ENCODE results near the gene RTTN. TPM values are rescaled to one million over a fixed set of nuclear protein-coding genes. Genes with fewer than 3 reads are reported as not detected.
A peak's percentile ranks its signal among the peaks of the same experiment; 100 is the strongest.
"Not testable (repeated sequence)": the region's sequence is repeated elsewhere in the genome, so short reads cannot be mapped to it uniquely, and the experiment has no call there.

Gene RTTN
- 15.8 TPM for total RNA-seq (ENCODE audit: unreplicated experiment)
- long read RNA-seq, partial matches to known transcripts = 0 of 1 reads
- long read RNA-seq, other reads (novel, unspliced or antisense) = 1 of 1 reads

GRCh38 chr18:70205421-70206397 is at the start of gene RTTN:
TSS of gene RTTN (minus strand) at chr18:70205687. CDS start at chr18:70205658, 29 bp downstream.
- no peaks in the 10 kb centered on the region for H3K36me3 Mint-ChIP-seq (ENCODE audit: low read depth, unreplicated experiment)
- H3K27ac Mint-ChIP-seq (ENCODE audit: unreplicated experiment) = peak within 1 kb of the TSS; percentile 97
- no peaks in the 10 kb centered on the region for H3K9me3 Mint-ChIP-seq (ENCODE audit: unreplicated experiment)
- H3K4me3 Mint-ChIP-seq (ENCODE audit: unreplicated experiment) = peak within 1 kb of the TSS; percentile 98
- peak; percentile 94 for DNase-seq (ENCODE audit: low spot score)
- no peak for TF ChIP-seq CTCF (IDR thresholded peaks at IDR 0.05; ENCODE audit: unreplicated experiment)
- H3K27me3 Mint-ChIP-seq (ENCODE audit: unreplicated experiment) = no peaks in the 10 kb centered on the region
- H3K4me1 Mint-ChIP-seq (ENCODE audit: unreplicated experiment) = peaks cover 10% of the 10 kb centered on the region

- no peak for DNase-seq (ENCODE audit: low spot score)
- no peak for TF ChIP-seq CTCF (IDR thresholded peaks at IDR 0.05; ENCODE audit: unreplicated experiment)
- H3K36me3 Mint-ChIP-seq (ENCODE audit: low read depth, unreplicated experiment) = no peaks in the 10 kb centered on the region
- no peaks in the 10 kb centered on the region for H3K9me3 Mint-ChIP-seq (ENCODE audit: unreplicated experiment)
- no peak overlapping the region for H3K4me3 Mint-ChIP-seq (ENCODE audit: unreplicated experiment)
- peaks cover 6% of the 10 kb centered on the region for H3K4me1 Mint-ChIP-seq (ENCODE audit: unreplicated experiment)
- no peak overlapping the region for H3K27ac Mint-ChIP-seq (ENCODE audit: unreplicated experiment)
- peaks cover 4% of the 10 kb centered on the region for H3K27me3 Mint-ChIP-seq (ENCODE audit: unreplicated experiment)
Measured at GRCh38 chr18:70250781-70251180, 45.3 kb upstream of the RTTN start.

GRCh38 chr18:70249861-70250260 is 44.4 kb upstream of the RTTN start:
- H3K4me3 Mint-ChIP-seq (ENCODE audit: unreplicated experiment); H3K27me3 Mint-ChIP-seq (ENCODE audit: unreplicated experiment); H3K9me3 Mint-ChIP-seq (ENCODE audit: unreplicated experiment); H3K4me1 Mint-ChIP-seq (ENCODE audit: unreplicated experiment); DNase-seq (ENCODE audit: low spot score); H3K27ac Mint-ChIP-seq (ENCODE audit: unreplicated experiment); H3K36me3 Mint-ChIP-seq (ENCODE audit: low read depth, unreplicated experiment): not testable (repeated sequence)

- TF ChIP-seq CTCF (IDR thresholded peaks at IDR 0.05; ENCODE audit: unreplicated experiment) = no peak
- H3K27me3 Mint-ChIP-seq (ENCODE audit: unreplicated experiment) = peaks cover 4% of the 10 kb centered on the region
- peaks cover 6% of the 10 kb centered on the region for H3K4me1 Mint-ChIP-seq (ENCODE audit: unreplicated experiment)
- H3K9me3 Mint-ChIP-seq (ENCODE audit: unreplicated experiment) = no peaks in the 10 kb centered on the region
- no peaks in the 10 kb centered on the region for H3K36me3 Mint-ChIP-seq (ENCODE audit: low read depth, unreplicated experiment)
- no peak overlapping the region for H3K27ac Mint-ChIP-seq (ENCODE audit: unreplicated experiment)
- H3K4me3 Mint-ChIP-seq (ENCODE audit: unreplicated experiment) = no peak overlapping the region
- no peak for DNase-seq (ENCODE audit: low spot score)
Measured at GRCh38 chr18:70249118-70249517, 43.6 kb upstream of the RTTN start.

- H3K36me3 Mint-ChIP-seq (ENCODE audit: low read depth, unreplicated experiment) = no peaks in the 10 kb centered on the region
- peak overlapping the region; percentile 20 for H3K27ac Mint-ChIP-seq (ENCODE audit: unreplicated experiment)
- no peak overlapping the region for H3K4me3 Mint-ChIP-seq (ENCODE audit: unreplicated experiment)
- H3K27me3 Mint-ChIP-seq (ENCODE audit: unreplicated experiment) = peaks cover 4% of the 10 kb centered on the region
- DNase-seq (ENCODE audit: low spot score) = no peak
- no peaks in the 10 kb centered on the region for H3K9me3 Mint-ChIP-seq (ENCODE audit: unreplicated experiment)
- no peak for TF ChIP-seq CTCF (IDR thresholded peaks at IDR 0.05; ENCODE audit: unreplicated experiment)
- peaks cover 6% of the 10 kb centered on the region for H3K4me1 Mint-ChIP-seq (ENCODE audit: unreplicated experiment)
Measured at GRCh38 chr18:70246061-70246466, 40.6 kb upstream of the RTTN start.

Data from endothelial cell (in vitro differentiated cells).